Lower lobe of right lung (tissue), 2 donors: Measurements from ENCODE around the gene RABGEF1. TPM values are rescaled to one million over a fixed set of nuclear protein-coding genes. Genes with fewer than 3 reads are reported as not detected.

Experiments
- ATAC-seq, 2 donors: fragments of 200-7000 bp; cut with Tn5 transposase; one replicate each; pipeline ENCODE4 v1.9.1; 2020 to 2022; ENCODE audit warnings: mild to moderate bottlenecking in 2 of 2, moderate library complexity in 2 of 2
- DNase-seq: peaks from one replicate; pipeline ENCODE4 v3.0.0-alpha.2; 2020
- H3K27ac ChIP-seq: fragments of 200-600 bp; one replicate; pipeline ENCODE4 v1.8.0; 2022
- H3K27me3 ChIP-seq: fragments of 200-600 bp; one replicate; pipeline ENCODE4 v1.8.0; 2022; ENCODE audit warnings: low read depth
- H3K36me3 ChIP-seq: fragments of 200-600 bp; one replicate; pipeline ENCODE4 v1.8.0; 2022; ENCODE audit warnings: mild to moderate bottlenecking
- H3K4me1 ChIP-seq: fragments of 200-600 bp; one replicate; pipeline ENCODE4 v1.8.0; 2022
- H3K4me3 ChIP-seq: fragments of 200-600 bp; one replicate; pipeline ENCODE4 v1.8.0; 2022; ENCODE audit warnings: mild to moderate bottlenecking
- H3K9me3 ChIP-seq: fragments of 200-600 bp; one replicate; pipeline ENCODE4 v1.8.0; 2022
- CTCF ChIP-seq: fragments of 200-600 bp; IDR thresholded peaks from one replicate; pipeline ENCODE4 v1.8.0; 2022; ENCODE audit warnings: antibody characterized with exemption, mild to moderate bottlenecking
- intact Hi-C: fragments of 100-400 bp; cut with DNase I; formaldehyde crosslinking; loops from one replicate; pipeline ENCODE4 v1.11.0; 2022
- total RNA-seq: library from RNA; stranded (reverse); fragmentation: NEBNext Ultra II Directional; extraction: Animal tissue kit (Norgen Biotek cat#: 25700); gene quantifications from one replicate; pipeline ENCODE4 v1.2.1, GENCODE V29; 2021
- donor health status: DM: no; HTN: yes; CAD: no; lungs with severe emphysema.

Gene RABGEF1
- total RNA-seq, 1 donor from 2014 or later: 24.1 TPM

GRCh38 chr7:66729274-66729673 is 11.3 kb upstream of the RABGEF1 start:
- Histone ChIP-seq H3K4me3 (no peak overlapping the region), H3K27ac (no peak overlapping the region), H3K9me3 (peaks cover 9% of the 10 kb centered on the region), H3K36me3 (peaks cover 3% of the 10 kb centered on the region), H3K27me3 (no peaks in the 10 kb centered on the region), H3K4me1 (no peaks in the 10 kb centered on the region)
- no peak for DNase-seq
- TF ChIP-seq CTCF: no peak
- intact Hi-C loops: no loop called here
- ATAC-seq: no peak

- intact Hi-C loops: no loop called here
- no peak for TF ChIP-seq CTCF
- H3K4me3 ChIP-seq: no peak overlapping the region
- no peak overlapping the region for H3K27ac ChIP-seq
- H3K9me3 ChIP-seq: peaks cover 5% of the 10 kb centered on the region
- H3K27me3 ChIP-seq: no peaks in the 10 kb centered on the region
- peaks cover 3% of the 10 kb centered on the region for H3K36me3 ChIP-seq
- DNase-seq (no peak), ATAC-seq (no peak)
- H3K4me1 ChIP-seq: no peaks in the 10 kb centered on the region
Observed at GRCh38 chr7:66731986-66732385, 8.5 kb upstream of the RABGEF1 start.

GRCh38 chr7:66732439-66732838 is 8.1 kb upstream of the RABGEF1 start:
- peaks cover 5% of the 10 kb centered on the region for H3K9me3 ChIP-seq
- no peaks in the 10 kb centered on the region for H3K27me3 ChIP-seq
- no peak overlapping the region for H3K27ac ChIP-seq
- no peak for DNase-seq
- no peak overlapping the region for H3K4me3 ChIP-seq
- TF ChIP-seq CTCF: no peak
- peaks cover 3% of the 10 kb centered on the region for H3K36me3 ChIP-seq
- intact Hi-C loops: no loop called here
- no peaks in the 10 kb centered on the region for H3K4me1 ChIP-seq
- no peak for ATAC-seq

- no peak for TF ChIP-seq CTCF
- H3K9me3 ChIP-seq: peaks cover 5% of the 10 kb centered on the region
- ATAC-seq (no peak), DNase-seq (no peak)
- no peaks in the 10 kb centered on the region for H3K27me3 ChIP-seq
- H3K4me1 ChIP-seq: peaks cover 7% of the 10 kb centered on the region
- no peak overlapping the region for H3K27ac ChIP-seq
- peaks cover 3% of the 10 kb centered on the region for H3K36me3 ChIP-seq
- H3K4me3 ChIP-seq: no peak overlapping the region
- intact Hi-C loops: no loop called here
Observed at GRCh38 chr7:66734006-66734405, 6.5 kb upstream of the RABGEF1 start.

- Histone ChIP-seq H3K4me3 (no peak overlapping the region), H3K27me3 (no peaks in the 10 kb centered on the region), H3K27ac (no peak overlapping the region), H3K36me3 (peaks cover 3% of the 10 kb centered on the region), H3K9me3 (peaks cover 5% of the 10 kb centered on the region), H3K4me1 (peaks cover 17% of the 10 kb centered on the region)
- DNase-seq (no peak), ATAC-seq (no peak)
- intact Hi-C loops: no loop called here
- TF ChIP-seq CTCF: no peak
Observed at GRCh38 chr7:66735154-66735553, 5.4 kb upstream of the RABGEF1 start.

GRCh38 chr7:66735850-66736249 is 4.7 kb upstream of the RABGEF1 start:
- DNase-seq: no peak
- no peak for ATAC-seq
- Histone ChIP-seq H3K27ac (no peak overlapping the region), H3K4me3 (no peak overlapping the region), H3K27me3 (no peaks in the 10 kb centered on the region), H3K9me3 (peaks cover 5% of the 10 kb centered on the region), H3K4me1 (peaks cover 17% of the 10 kb centered on the region), H3K36me3 (peaks cover 3% of the 10 kb centered on the region)
- intact Hi-C loops: no loop called here
- TF ChIP-seq CTCF: no peak
